Sigmoid colon (tissue), 7 donors: ENCODE data around the gene LDAF1. TPM values are rescaled to one million over a fixed set of nuclear protein-coding genes. Genes with fewer than 3 reads are reported as not detected.

Source experiments
- DNase-seq: peaks from one replicate; pipeline ENCODE4 v3.0.0-alpha.2; 2019
- H3K27ac ChIP-seq, 4 donors: fragments of 200-600 bp; sonication (generic); one replicate each; pipeline ENCODE4 v1.5.1; 2016 to 2019; ENCODE audit warnings: mild to moderate bottlenecking in 1 of 4
- H3K27me3 ChIP-seq, 3 donors: fragments of 200-600 bp; sonication (generic); one replicate each; pipeline ENCODE4 v1.5.1; 2019; ENCODE audit warnings: mild to moderate bottlenecking in 1 of 3
- H3K36me3 ChIP-seq, 4 donors: fragments of 200-600 bp; sonication (generic); one replicate each; pipeline ENCODE4 v1.5.1; 2016 to 2019
- H3K4me1 ChIP-seq, 4 donors: fragments of 200-600 bp; sonication (generic); one replicate each; pipeline ENCODE4 v1.5.1; 2017 to 2019
- H3K4me3 ChIP-seq, 4 donors: fragments of 200-600 bp; sonication (generic); one replicate each; pipeline ENCODE4 v1.5.1; 2017 to 2019; ENCODE audit warnings: mild to moderate bottlenecking in 2 of 4, moderate library complexity in 1 of 4
- H3K9me3 ChIP-seq, 4 donors: fragments of 200-600 bp in 3 of 4; sonication (generic) in 3 of 4; one replicate each; pipeline versions ENCODE4 v1.5.1 to v1.6.1; 2013 to 2019
- EP300 ChIP-seq, 4 donors: sonication (generic); formaldehyde crosslinking; IDR thresholded peaks; one replicate each; pipeline ENCODE4 v1.6.1; 2017; ENCODE audit warnings: antibody characterized with exemption in 4 of 4
- POLR2A ChIP-seq, 2 donors: fragments of 450-650 bp; IDR thresholded peaks; one replicate each; pipeline ENCODE4 v1.6.1; 2016; ENCODE audit warnings: antibody characterized with exemption in 2 of 2, mild to moderate bottlenecking in 2 of 2, moderate library complexity in 2 of 2
- POLR2AphosphoS5 ChIP-seq, 4 donors: sonication (generic); formaldehyde crosslinking; IDR thresholded peaks; one replicate each; pipeline ENCODE4 v1.6.1; 2017; ENCODE audit warnings: antibody characterized with exemption in 4 of 4
- WGBS, 2 donors: extraction: QIAGEN DNeasy Blood & Tissue Kit; methylation state at CpG; one replicate each; pipeline ENCODE4 v1.1.7; 2013; 5-methylcytosine and 5-hydroxymethylcytosine counted together
- intact Hi-C: fragments of 100-400 bp; cut with DNase I; formaldehyde crosslinking; loops from one replicate; pipeline ENCODE4 v1.15.1; 2023
- polyA plus RNA-seq, 3 donors: library from polyadenylated mRNA; stranded (reverse); fragments of 200-250 nt; gene quantifications; one replicate each; pipeline ENCODE4 v1.2.3, GENCODE V29; 2013
- total RNA-seq, 4 donors: library from RNA; depleted of rRNA; stranded (reverse); fragments of >200 nt; gene quantifications; one replicate each; pipeline ENCODE4 v1.1.0, GENCODE V29; 2016
- TF ChIP-seq, protein P1 (sequence below), 4 experiments: fragments of 450-650 bp in 3 of 4; fragments of 200-600 bp in 1 of 4; IDR thresholded peaks; one replicate each; pipeline ENCODE4 v1.5.1; 2016 to 2019; ENCODE audit warnings: antibody characterized with exemption in 4 of 4, mild to moderate bottlenecking in 3 of 4, moderate library complexity in 2 of 4
- donor health status: healthy with polysubstance abuse.
- donor health status: Bipolar disorder and iron deficiency.
- donor health status: healthy.

The LDAF1 gene
- total and polyA plus RNA-seq, 7 donors, result 28.0 to 158 (median 111) TPM

DNA sequence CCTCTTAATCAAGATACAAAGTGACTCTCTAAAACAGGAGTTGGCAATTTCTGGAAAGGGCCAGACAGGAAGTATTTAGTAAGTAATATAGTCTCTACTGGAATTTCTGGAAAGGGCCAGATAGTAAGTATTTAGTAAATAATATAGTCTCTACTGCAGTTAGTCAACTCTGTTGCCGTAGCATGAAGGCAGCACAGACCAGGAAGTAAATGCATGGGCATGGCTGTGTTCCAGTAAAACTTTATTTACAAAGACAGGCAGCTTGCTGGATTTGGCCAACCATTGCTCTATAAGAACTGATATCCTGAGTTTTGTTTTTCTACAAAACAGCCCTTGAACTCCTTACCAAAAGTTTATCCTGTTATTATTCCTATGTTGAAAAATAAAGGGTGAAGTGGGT lies 16.9 kb downstream of the LDAF1 start:
- Histone ChIP-seq H3K4me1 (no peaks in the 10 kb centered on the region), H3K4me3 (no peak overlapping the region), H3K36me3 (peaks cover 20 to 100% (median 54%) of the 10 kb centered on the region in 4 donors), H3K27ac (no peak overlapping the region), H3K27me3 (no peaks in the 10 kb centered on the region), H3K9me3 (no peaks in the 10 kb centered on the region)
- WGBS, 2 donors, result 19 to 30% methylated on average over 1 of the region's 1 CpG
- TF ChIP-seq POLR2A (IDR thresholded peaks at IDR 0.05) (no peak), POLR2AphosphoS5 (IDR thresholded peaks at IDR 0.05) (no peak), EP300 (IDR thresholded peaks at IDR 0.05) (no peak)
- TF ChIP-seq, protein P1, sequence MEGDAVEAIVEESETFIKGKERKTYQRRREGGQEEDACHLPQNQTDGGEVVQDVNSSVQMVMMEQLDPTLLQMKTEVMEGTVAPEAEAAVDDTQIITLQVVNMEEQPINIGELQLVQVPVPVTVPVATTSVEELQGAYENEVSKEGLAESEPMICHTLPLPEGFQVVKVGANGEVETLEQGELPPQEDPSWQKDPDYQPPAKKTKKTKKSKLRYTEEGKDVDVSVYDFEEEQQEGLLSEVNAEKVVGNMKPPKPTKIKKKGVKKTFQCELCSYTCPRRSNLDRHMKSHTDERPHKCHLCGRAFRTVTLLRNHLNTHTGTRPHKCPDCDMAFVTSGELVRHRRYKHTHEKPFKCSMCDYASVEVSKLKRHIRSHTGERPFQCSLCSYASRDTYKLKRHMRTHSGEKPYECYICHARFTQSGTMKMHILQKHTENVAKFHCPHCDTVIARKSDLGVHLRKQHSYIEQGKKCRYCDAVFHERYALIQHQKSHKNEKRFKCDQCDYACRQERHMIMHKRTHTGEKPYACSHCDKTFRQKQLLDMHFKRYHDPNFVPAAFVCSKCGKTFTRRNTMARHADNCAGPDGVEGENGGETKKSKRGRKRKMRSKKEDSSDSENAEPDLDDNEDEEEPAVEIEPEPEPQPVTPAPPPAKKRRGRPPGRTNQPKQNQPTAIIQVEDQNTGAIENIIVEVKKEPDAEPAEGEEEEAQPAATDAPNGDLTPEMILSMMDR (IDR thresholded peaks at IDR 0.05), result no peak
- intact Hi-C loops, result no loop called here
- DNase-seq, result no peak

DNA sequence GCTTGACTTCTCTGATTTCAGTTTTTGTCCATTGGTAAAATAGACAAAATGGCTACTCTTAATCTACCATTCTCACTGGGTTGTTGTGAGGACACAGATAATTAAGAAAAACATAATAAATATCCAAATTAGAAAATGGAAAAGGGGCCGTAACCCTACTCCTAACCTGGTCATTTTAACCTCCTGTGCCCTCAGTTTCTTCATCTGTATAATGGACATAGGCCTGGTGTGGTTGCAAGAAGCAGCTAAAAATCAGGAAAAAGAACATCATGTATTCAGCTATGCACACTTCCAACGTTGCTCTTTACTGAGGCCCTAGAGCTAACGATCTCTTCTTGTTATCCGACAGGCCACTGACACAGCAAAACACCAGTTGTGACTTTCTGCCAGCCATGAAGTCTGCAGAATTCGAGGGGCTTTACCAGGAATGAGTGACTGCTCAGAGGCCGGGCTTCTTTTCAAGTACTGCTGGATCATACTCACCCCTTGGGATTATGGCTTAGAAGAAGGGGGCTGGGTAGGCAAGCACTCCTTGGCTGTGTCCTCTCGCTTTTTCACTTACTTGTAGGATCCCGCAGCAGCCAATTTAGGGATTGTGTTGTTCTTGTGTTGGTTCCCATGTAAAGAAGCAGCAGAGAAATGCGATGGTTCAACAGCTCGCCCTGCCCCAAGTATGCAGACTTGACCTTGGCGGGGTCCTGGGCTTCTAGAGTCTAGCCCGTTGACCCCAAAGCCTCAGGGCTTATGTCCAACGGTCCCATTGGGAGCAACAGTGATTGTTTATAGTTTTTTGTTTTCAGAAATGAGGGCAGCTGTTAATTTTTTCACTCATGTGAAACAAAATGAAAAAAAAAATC lies 20.9 kb downstream of the LDAF1 start:
- 87 to 90% methylated on average over 13 of the region's 13 CpGs for WGBS, 2 donors
- Histone ChIP-seq H3K4me3 (no peak overlapping the region), H3K4me1 (no peaks in the 10 kb centered on the region), H3K27ac (no peak overlapping the region), H3K36me3 (peaks cover 27 to 85% (median 43%) of the 10 kb centered on the region in 4 donors), H3K9me3 (no peaks in the 10 kb centered on the region), H3K27me3 (no peaks in the 10 kb centered on the region)
- no peak for DNase-seq
- TF ChIP-seq POLR2A (IDR thresholded peaks at IDR 0.05) (no peak), POLR2AphosphoS5 (IDR thresholded peaks at IDR 0.05) (no peak), EP300 (IDR thresholded peaks at IDR 0.05) (no peak)
- TF ChIP-seq, protein P1 (IDR thresholded peaks at IDR 0.05), result no peak
- intact Hi-C loops, result no loop called here

DNA sequence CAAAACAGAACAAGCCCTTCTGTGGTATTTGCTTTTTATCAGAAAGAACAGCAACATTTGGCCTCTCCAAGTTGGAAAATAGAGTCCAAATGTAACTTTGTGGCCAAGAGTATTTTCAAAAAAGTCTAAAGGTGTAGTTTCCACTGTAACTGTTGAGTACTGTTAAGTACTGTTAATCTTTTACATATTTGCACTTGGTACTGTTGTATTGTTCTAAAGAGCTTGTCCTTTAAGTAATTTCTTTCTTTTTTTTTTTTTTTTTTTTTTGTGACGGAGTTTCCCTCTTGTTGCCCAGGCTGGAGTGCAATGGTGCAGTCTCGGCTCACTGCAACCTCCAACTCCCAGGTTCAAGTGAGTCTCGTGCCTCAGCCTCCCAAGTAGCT lies 21.5 kb downstream of the LDAF1 start:
- no peak for TF ChIP-seq POLR2AphosphoS5 (IDR thresholded peaks at IDR 0.05)
- TF ChIP-seq, protein P1 (IDR thresholded peaks at IDR 0.05), result no peak
- WGBS, 2 donors, result 91 to 93% methylated on average over 3 of the region's 3 CpGs
- intact Hi-C loops, result no loop called here
- no peaks in the 10 kb centered on the region for H3K4me1 ChIP-seq
- DNase-seq, result no peak
- H3K36me3 ChIP-seq, result peaks cover 23 to 79% (median 39%) of the 10 kb centered on the region in 4 donors
- H3K27ac ChIP-seq, result no peak overlapping the region
- no peaks in the 10 kb centered on the region for H3K9me3 ChIP-seq
- no peaks in the 10 kb centered on the region for H3K27me3 ChIP-seq
- H3K4me3 ChIP-seq, result no peak overlapping the region

DNA sequence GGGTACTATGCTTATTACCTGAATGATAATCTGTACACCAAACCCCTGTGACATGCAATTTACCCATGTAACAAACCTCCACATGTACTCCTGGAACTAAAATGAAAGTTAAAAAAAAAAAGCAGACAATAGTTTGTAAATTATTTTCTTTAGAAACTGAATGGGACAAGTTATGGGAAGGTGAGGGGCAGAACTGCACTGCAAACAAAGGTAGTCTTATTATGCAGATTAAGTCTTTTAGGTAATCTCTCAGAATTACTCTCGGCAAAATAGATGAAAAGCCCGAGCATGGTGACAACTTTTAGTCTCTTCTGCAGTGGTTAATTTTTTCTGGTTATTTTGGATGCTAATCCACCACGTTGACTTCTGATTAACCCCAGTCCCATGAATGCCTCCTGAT lies 25.5 kb downstream of the LDAF1 start:
- TF ChIP-seq, protein P1 (IDR thresholded peaks at IDR 0.05), result no peak
- TF ChIP-seq POLR2AphosphoS5 (IDR thresholded peaks at IDR 0.05), result no peak
- TF ChIP-seq POLR2A (IDR thresholded peaks at IDR 0.05), result no peak
- TF ChIP-seq EP300 (IDR thresholded peaks at IDR 0.05), result no peak
- intact Hi-C loops, result no loop called here
- 93 to 94% methylated on average over 3 of the region's 3 CpGs for WGBS, 2 donors

More for the DNA sequence above, 25.5 kb downstream of the LDAF1 start:
- no peak overlapping the region for H3K4me3 ChIP-seq
- H3K4me1 ChIP-seq, result peaks cover 0 to 5% (median 4%) of the 10 kb centered on the region in 4 donors
- no peaks in the 10 kb centered on the region for H3K27me3 ChIP-seq
- no peaks in the 10 kb centered on the region for H3K9me3 ChIP-seq
- no peak overlapping the region for H3K27ac ChIP-seq
- no peak for DNase-seq
- H3K36me3 ChIP-seq, result peaks cover 19 to 38% (median 29%) of the 10 kb centered on the region in 4 donors
